Stimulated activated CD4-positive, alpha-beta T cell treated with anti-CD3 and anti-CD28 coated beads, Interleukin-4, amount 100 ng/mL, for 24 hours (primary cell): Measurements from ENCODE around the gene SREBF2.
A peak's percentile ranks its signal among the peaks of the same experiment; 100 is the strongest.
"Not testable (repeated sequence)": the region's sequence is repeated elsewhere in the genome, so short reads cannot be mapped to it uniquely, and the experiment has no call there.

Experiments used
- DNase-seq: peaks from one replicate; pipeline ENCODE4 v3.0.0-alpha.2; 2020

SREBF2 gene

DNA sequence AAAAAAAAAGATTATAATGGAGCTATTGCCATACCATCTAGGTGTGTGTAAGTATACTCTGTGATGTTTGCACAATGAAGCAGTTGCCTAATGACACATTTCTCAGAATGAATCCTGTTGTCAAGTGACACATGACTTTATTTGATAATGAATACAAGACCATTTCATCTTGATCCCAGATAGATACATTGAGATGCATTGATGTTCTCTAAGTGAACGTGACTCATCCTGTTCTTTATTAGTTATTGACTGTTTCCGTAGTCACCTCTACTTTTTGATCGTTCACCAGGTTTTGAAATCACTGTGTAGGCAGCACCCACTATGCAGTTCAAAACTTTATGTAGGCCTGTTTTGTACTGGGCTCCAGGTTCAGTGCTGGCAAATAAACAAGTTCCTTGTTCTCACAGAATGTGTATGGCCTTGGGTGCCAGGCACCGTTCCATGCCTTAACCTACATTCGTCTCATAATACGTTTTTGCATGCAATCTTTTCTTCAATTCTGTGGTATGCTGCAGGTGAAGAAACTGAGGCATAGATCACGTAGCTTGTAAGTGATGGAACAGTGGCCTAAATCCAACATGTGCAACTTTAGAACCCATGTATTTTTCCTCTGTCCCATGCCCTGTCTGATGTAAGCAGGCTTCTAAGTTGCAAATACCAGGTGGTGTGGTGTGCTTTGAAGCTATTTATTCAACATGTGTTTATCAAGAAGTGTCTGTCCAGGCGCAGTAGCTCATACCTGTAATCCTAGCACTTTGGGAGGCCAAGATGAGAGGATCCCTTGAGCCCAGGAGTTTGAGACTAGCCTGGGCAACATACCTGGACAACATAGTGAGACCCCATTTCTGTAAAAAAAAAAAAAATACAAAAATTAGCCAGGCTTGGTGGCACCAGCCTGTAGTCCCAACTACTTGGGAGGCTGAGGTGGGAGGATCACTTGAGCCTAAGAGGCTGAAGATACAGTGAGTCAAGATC lies 10.4 kb downstream of the SREBF2 start:
- peak; percentile 48 for DNase-seq

DNA sequence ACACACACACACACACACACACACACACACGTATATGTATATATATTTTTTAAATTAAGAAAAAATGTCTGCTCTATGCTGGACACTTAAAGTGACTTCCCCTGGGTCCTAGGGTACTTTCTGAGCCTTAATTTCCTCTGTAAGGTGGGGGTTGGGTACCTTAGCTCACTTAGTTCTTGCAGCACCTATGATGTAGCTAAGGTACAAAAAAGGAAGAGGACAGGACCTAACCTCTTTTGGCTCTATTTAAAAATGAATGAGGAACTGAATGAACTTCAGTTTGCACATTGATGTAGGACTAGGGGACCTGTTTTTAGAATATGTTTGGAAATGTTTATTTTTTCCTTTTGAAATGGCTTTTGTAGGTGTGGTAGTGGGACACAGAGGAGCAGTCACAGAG lies 11.1 kb downstream of the SREBF2 start:
- no peak for DNase-seq

DNA sequence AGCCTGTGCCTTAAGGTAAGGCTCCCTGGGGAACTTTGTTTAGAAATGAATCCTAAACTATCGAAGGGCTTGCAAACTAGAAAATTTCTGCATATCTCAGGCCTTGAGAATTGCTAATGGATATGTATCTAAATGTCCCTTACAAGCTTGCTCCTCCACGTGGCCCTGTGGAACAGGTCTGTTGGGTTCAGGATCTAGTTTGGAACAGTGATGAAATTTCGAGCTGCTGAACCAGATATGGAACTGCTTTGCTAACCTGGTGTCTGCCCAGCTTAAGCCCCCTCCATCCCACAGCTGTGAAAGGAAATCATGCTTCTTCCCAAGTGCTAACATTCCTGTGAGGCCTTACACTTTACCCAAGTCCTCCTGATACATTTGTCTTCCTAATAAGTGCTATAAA lies 11.6 kb downstream of the SREBF2 start:
- DNase-seq = no peak

DNA sequence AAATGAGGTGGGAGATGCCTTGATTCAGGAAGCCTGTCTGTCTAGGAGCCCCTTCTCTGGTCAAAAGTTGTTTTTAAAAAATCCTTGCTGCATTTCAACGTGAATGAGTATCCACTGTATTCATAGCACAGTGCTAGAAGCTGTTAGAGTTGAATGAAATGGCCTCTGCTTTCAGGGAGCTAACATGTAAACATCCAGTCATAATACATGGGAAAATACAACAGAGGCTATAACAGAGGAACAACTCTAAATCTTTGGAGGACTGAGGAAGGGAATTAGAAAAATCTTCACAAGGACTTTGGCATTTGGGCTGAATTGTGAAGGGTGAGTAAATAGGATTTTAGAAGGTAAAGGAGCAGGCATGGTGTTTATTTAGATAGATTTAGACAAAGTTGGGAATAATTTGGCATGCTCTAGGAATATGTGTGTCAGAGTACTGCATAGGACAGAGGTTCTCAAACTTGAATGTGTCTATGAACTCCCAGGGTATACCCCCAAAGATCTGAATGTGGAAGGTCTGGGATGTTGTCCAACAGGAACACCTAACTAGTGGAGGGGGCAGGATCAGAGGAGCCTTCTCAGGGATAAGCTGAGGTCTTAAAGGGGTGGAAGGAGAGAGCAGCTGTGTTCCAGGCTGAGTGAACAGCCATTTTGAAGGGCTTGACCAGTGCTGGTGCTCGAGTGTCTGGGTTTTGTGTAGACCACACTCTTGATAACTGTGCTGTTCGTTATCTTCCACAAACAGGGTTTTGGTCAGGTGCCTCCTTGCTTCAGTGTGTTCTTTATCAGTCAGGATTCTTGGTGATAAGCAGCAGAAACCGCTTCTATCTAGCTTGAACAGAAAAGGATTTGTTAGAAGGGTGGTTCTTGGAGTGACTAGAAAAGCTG lies 12.7 kb downstream of the SREBF2 start:
- DNase-seq = no peak

DNA sequence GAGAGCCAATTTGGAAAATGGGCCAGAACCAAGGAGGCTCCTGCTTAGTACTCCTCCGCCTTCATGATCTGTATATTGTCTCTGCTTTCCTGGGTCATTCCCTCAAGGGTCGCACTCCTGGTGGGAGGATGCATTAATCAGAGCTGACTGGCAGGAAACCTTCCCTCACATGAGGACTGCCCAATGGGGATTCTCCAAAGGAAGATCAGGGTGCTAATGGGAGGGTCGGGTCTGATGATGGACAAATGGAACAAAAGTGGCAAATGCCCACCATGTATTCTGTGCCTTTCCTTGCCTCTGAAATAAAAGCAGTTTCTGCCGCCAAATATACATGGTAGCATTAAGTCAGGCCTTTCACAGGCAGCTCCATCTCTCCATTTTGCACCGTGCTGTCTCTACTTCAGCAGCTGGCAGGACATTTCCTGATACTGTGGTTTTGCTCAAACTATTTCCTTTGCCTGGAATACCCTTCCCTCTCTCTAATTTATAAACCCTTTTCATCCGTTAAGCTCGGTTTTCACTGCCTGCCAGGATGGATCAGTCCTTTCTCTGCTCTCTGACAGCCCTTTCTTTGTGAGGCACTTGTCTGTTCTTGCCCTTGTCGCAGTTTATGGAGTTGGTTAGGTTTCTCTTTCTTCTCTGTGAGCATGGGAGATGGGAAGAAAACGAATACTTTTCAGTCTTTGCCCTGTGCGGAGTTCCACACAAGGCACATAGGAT lies 13.5 kb downstream of the SREBF2 start:
- DNase-seq = no peak

DNA sequence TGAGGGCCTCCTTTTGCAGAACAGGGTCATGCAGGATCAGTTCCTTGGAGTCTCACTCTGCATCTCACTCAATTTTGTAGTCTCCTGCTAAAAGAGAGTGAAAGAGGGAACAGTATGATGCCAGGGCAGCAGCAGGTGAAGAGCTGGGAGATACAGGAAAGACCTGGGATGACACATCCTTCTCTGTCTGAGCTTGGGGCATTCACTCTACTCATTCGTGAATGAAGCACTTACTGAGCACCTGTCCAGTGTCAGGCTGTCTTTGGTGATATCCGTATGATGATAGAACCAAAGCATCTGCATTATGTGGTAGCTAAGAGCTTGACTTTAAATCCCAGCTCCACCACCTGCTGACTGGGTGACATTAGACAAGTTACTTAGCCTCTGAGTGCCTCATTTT lies 14.4 kb downstream of the SREBF2 start:
- DNase-seq = no peak

DNA sequence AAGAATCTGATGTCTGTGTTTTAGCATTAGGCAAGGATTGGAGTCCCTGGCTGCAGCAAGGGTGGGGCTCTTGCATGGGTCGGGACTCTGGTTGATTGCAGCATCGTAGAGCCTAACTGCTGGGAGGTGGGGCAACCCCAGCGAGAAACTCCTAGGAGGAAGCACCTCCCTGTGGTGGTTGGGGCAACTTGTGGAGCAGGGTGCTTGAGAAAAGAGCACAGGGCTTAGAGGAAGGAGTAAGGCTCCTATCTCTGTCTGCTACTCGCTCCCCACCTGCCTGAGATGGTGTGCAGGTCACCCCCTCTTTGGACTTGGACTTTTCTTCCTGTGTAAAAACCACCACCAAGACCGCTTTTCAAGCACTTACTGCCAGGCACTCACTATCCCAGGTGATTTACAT lies 15.6 kb downstream of the SREBF2 start:
- DNase-seq = no peak

DNA sequence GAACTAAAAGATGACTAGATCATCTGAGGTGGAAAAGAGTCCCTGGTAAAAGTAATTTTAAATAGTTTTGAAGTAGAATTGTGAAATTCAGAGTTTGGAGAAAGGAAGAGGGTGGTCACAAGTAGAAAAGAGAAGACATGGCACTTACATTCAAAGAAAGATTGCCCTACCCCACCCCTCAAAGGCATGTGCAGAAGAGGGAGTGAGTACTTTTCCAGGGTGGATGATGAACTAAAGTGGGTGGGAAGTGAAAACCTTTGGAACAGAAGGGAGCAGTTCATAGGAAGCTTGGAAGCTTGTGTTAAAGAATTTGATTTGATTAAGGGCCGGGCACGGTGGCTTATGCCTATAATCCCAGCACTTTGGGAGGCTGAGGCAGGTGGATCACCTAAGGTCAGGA lies 23.6 kb downstream of the SREBF2 start:
- DNase-seq = no peak

DNA sequence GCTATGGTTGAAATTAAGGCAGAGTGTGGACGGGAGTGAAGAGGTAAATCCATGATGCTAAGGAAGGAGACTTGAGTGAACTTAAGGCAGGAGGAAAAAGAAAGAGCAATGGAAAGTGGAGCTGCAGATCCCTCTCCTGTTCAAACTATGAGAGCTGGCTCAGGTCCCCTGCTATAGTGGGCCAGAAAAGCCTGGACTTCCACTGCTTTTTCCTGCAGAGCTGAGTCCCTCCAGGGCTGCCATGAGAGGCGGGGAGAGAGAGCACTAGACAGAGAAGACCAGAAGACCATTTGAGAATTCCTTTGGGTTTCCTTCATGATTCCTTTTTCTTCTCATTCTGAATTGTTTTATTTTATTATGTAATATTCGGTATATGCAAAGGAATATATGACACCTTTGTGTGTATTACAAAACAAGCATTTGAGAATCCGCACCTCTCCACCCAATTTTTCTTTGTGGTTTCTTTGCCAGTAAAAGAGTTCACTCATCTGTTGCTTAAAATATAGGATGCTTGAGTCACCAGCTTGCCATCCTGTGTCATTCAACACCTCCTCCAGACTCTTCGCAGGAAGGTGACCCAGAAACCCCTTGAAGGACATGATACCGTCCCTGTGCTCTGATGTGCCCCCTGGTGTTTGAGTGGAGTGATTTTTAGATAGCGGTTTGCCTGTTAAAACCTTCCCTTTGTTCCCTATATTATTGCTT lies 24.4 kb downstream of the SREBF2 start:
- peak; percentile 92 for DNase-seq

DNA sequence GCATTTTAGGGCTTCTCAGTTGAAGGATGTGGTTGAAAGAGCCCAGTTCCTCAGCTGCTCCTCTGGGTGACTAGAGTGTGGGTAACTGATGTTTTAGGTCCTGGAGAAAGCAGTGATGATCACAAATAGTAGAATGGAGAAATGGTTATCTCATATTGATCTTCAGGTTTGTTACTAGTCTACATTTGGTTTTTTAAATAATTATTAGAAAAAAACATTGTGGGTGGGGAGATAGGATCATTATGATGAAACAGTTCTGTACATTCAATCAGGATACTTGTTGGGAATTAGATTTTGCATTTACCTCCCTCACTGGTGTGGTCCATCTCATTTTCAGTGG lies 24.9 kb downstream of the SREBF2 start:
- no peak for DNase-seq

DNA sequence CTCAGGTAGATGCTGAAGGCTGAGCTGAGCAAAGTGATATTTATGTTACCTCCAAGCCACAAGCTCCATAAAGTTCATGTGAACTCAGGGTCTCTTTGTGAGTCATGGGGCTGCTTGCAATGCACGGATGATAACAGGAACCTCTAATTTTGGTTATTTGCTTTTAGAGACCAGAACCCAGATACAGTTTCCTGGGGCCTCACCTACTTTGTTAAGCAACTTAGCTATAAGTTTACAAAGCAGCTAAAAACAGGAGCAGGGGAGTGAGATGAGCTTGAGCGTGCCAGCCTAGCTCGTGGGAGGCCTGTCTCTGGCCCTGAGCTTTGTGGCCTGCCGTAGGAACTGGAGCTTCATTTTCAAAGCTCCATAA lies 29.2 kb downstream of the SREBF2 start:
- DNase-seq = peak; percentile 64

DNA sequence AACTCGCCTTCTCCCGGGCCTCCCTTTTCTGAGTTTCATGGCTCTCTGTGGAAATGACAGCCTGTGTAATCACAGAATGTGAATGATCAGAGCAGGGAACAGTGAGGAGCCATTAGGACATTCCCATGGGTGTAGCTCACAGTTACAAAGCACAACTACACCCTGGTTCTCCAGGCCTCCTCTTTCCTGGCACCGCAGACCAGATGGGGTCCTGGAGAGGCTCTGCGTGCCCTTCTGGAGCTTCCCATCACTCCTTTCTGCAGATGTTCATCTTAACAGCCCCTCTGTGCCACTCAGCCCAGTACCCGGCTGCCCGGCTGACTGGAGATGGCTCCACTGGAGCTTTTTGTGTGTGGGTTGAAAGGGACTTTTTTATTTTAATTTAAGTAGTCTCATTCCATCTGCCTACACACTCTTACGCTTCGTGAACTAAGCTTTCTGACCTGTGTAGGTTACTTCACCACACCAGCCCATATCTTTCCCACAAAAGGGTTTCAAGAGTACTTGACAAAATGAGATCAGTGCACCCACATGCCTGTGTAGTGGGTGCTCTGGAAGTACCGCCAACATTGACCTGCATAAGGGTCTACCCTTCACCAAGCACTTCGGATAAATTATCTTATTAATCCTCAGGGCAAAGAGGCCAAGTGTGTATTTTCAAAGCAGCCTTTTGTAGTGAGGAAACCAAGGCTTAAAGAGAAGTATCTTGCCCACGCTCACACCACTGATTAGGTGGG lies 29.8 kb downstream of the SREBF2 start:
- peak; percentile 76 for DNase-seq

DNA sequence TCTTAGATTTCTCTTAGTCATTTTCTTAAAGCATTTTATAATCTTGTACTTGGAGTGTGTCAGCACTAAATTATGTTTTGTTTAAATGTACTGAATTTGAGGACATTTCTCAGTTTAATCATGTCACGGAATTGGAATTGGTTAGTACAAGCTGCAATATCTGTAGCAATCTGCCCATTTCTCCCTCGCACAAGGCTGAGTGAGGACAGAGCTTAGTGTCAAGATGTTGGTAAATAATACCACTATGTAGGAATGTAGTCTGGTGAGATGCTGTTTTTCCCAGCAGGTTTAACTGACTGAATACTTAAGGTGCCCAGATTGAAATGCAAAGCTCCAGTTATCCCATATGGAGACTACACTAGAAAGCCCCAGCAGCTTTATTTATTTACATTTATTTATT lies 30.6 kb downstream of the SREBF2 start:
- DNase-seq = no peak

DNA sequence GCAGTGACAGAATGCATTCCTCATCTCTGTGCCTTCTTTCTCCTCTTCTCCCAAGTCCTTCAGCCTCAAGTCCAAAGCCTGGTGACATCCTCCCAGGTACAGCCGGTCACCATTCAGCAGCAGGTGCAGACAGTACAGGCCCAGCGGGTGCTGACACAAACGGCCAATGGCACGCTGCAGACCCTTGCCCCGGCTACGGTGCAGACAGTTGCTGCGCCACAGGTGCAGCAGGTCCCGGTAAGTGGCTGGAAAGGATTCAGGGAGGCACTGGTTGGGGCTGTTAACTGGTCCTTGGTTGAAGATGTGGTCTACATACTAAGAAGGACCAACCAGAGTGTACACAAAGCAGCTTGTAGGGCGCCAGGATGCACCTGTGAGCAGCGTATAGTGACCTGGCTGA lies 35.7 kb downstream of the SREBF2 start:
- DNase-seq = no peak

DNA sequence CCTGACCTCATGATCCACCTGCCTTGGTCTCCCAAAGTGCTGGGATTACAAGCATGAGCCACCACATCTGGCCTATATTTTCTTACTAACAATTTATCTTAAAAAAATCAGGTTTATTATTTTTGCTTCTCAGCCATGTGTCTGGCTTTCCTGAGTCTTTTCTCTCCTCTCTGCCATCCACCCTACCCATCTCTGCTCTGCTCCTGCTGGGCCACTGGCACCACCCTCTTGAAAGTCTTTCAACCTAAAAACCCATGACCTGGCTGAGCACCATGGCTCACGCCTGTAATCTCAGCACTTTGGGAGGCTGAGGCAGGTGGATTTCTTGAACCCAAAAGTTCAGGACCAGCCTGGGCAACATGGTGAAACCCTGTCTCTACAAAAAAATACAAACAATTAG lies 37.2 kb downstream of the SREBF2 start:
- not testable (repeated sequence) for DNase-seq

DNA sequence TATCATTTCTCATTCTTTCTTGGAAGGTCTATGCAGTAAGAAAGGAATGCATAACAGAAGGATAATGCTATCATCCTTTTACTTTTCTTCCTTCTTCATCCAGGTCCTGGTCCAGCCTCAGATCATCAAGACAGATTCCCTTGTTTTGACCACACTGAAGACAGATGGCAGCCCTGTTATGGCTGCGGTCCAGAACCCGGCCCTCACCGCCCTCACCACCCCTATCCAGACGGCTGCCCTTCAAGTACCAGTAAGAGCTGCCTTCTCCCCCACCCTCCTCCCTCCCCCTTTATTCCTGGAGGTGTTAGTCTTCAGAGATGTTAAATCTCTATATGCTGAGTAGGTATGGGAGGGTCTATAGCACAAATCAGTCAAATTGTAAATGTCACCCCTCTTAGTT lies 37.9 kb downstream of the SREBF2 start:
- no peak for DNase-seq

DNA sequence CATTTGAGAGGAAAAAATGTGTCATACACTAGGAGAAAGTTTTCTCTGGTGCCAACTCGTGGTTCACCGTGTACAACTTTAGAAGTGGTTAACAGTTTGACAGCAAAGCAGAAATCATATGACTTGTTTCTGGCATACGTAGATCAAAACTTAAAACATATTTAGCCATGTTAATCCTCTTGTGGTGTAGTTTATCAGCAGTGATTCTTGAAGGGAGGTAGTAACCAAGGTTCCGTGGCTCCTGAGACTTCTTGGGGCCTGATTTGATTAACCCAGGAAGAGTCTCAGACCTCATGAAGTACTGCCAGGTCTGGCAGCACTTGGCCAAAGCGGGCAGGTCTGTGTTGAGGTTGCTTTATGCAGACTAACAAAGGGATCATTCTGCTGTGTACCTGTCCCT lies 40.5 kb downstream of the SREBF2 start:
- peak; percentile 54 for DNase-seq

DNA sequence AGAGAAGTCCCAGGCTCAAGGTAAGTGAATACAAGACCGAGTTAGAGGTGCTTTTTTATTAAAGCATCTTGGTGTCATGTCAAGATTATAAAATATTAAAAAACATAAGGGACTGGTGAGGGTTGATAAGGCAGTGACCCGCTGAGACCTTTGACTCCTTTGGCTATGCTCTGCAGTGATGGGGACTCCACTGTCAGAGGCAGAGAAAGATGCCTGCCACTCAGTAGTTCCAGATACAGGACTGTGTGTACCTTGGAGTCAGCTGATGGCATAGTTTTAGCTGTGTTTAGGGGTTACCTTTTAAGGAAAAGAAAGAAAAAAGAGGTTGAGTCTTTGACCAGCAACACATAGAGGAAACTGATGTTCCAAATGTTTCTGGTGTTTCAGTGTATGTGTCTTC lies 41.2 kb downstream of the SREBF2 start:
- no peak for DNase-seq

DNA sequence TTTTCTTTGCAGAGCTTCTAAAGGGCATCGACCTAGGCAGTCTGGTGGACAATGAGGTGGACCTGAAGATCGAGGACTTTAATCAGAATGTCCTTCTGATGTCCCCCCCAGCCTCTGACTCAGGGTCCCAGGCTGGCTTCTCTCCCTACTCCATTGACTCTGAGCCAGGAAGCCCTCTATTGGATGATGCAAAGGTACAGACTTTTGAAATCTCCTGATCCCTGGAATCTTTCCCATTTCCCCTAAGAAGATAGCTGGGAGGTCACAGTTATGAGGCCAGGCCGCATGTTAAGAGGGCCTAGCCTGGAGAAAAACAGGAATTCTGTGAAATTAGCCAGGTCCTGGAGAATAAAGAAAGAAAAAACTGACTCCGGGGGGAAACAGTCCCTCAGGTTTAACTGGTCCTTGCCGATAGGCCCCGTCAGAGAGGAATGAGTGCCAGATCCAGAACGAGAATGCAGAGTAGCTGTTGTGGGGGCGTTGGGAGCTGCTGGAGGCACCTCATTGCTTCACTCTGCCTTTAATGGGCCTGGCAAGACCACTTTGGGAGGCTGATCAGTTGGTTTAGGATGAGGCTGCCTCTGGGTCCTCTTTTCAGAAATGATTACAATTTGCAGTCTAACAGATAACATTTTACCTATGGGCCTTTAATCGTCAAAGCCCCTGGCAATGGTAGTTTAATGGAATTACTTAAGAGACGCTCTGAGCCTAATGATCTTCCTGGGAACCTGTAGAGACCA lies 42.8 kb downstream of the SREBF2 start:
- DNase-seq = no peak

DNA sequence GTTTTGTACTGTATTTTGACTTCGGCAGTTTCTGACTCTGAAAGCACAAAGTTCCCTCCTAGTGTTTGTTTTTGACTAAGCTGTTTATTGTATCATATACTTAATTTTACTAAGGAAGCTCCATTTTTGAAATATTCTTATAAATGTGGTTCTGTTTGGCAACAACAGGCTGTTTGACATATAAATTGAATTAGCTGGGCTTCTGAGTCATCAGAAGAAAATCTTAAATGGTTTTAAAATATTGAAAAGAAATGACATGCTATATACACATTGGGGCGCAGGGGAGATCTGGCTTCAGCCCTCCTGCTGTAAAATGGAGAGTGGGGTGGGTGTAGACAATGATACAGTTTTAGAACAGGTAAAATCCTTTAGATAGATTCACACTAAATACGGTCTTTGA lies 43.4 kb downstream of the SREBF2 start:
- DNase-seq = no peak

DNA sequence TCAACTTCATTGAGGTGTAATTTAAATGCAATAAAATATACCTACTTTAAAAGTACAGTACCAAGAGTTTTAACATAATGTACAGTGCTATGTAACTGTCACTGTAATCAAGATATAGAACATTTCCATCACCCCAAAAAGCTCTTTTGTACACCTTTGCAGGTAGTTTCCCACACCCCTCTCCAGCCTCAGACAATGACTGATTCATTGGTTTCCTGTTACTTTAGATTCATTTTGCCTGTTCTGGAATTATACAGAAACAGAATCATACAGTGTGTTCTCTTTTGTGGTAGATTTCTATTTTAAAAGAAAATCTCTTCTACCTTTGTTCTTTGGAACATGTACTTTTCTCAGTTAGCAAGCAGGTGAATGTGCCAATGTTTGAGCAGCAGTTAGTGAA lies 43.8 kb downstream of the SREBF2 start:
- no peak for DNase-seq
